Cerebellar nuclear complex (tissue), 1 donor: ENCODE data around the gene ACTR3.
"Not testable (repeated sequence)": the region's sequence is repeated elsewhere in the genome, so short reads cannot be mapped to it uniquely, and the experiment has no call there.

Experiments
- DNase-seq, 2 experiments: peaks; one replicate each; lab custom pipeline; 2025; lab: John Stamatoyannopoulos, UW

Gene ACTR3

DNA sequence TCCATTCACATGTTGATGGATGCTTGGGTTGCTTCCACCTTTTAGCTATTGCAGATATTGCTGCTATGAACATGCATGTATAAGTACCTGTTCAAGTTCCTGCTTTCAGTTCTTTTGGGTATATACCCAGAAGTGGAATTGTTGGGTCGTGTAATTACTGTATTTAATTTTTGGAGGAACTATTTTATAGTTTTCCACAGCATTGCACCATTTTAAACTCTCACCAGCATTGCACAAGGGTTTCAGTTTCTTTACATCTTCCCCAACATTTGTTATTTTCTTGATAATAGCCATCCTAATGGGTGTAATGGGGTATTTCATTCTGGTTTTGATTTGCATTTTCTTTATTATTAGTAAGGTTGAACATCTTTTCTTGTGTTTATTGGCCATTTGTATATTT, 16.0 kb downstream of the ACTR3 start:
- DNase-seq: no peak

DNA sequence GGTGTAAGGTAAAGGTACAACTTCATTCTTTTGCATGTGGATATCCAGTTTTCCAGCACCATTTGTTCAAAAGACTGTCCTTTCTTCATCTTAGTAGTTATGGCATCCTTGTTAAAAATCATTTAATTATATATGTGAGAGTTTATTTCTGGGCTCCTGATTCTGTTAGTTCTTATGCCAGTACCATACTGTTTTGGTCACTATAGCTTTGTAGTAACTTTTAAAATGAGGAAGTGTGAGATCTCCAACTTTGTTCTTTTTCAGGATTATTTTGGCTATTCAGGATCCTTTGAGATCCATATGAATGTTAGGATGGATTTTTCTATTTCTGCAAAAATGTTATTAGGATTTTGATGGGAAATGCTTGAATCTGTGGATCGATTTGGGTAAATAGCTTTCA, 16.8 kb downstream of the ACTR3 start:
- no peak for DNase-seq

DNA sequence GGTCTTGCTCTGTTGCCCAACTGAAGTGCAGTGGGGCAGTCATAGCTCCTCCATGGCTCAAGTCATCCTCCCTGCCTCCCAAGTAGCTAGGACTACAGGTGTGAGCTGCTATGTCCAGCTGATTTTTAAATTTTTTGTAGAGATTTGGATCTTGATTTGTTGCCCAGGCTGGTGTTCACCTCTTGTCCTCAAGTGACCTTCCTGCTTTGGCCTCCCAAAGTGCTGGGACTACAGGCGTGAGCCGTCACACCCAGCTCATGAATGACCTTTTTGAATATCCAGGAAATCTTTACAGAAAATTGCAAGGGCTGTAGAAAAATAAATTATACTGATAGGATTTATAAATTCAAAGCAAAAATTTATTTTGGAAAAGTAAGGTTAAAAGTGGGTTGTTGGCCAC, 17.4 kb downstream of the ACTR3 start:
- no peak for DNase-seq

DNA sequence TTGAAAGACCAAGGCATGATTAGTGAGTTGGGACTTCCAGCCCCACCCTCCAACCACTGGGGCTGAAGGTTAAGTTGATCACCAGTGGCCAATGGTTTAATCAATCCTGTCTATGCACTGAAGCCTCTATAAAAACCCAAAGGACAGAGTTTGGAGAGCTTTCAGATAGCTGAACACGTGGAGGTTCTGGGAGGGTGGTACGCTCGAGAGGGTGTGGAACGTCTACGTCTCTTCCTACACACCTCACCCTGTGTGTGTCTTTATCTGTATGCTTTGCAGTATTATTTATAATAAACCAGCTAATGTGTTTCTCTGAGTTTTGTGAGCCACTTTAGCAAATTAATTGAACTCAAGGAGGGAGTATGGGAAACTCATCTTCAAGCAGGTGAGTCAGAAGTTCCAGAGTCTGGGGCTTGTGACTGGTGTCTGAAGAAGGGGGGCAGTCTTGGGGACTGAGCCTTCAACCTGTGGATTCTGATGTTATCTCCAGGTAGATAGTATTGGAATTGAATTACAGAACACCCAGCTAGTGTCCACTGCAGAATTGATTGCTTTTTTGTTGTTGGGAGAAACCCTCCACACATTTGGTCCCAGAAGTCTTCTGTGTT, 20.3 kb downstream of the ACTR3 start:
- no peak for DNase-seq

DNA sequence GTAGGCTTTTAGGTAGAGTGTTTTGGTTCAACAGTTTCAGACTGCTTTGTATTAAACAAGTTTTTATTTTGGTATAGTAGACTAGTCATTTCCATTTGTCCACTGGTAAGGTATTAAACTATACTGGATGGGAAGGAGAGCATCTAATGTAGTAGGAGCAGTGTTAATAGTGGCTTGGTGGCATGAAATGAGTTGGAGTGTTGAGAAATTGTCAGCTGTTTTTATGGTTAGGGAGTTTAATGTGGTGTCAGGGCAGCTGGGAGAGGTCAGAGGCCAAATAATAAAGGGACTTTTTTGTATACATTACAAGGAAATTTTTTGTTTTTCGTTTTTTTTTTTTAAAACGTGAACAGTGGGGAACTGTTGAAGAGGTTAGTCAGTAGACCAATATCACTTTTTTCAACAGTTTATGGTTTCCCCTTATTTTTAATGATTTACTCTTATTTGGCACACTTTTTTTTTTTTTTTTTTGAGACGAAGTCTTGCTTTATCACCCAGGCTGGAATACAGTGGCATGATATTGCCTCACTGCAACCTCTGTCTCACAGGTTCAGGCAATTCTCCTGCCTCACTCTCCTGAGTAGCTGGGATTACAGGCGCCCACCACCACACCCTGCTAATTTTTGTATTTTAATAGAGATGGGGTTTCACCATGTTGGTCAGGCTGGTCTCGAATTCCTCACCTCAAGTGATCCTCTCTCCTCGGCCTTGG, 21.2 kb downstream of the ACTR3 start:
- no peak for DNase-seq

DNA sequence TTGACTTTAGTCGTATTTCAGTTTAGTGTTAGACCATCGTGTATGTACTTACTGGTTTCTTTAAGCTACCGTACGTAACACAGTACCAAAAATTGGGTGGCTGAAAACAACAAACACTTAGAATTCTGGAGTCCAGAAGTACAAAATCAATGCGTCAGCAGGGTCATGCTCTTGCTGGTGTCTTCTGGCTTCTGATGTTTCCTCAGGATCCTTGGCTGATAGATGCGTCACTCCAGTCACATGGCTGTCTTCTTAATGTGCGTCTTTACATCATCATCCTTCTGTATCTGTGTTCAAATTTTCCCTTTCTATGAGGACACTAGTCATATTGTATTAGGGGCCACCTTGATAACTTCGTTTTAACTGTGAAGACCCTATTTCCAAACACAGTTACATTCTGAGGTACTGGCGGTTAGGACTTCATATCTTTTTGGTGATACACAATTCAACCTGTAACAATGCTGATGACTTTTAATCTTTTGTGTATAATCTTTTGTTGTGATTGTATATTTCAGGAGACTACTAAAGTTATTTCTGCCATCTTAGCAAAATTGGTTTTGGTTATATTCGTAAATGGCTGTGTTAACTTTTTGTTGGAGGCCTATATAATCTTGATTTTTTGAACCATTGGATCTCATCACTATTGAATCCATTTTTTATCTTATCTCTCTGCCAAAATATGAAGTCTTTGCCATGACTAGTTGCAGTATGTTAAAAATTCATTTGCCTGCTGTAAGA, 25.4 kb downstream of the ACTR3 start:
- DNase-seq: no peak

DNA sequence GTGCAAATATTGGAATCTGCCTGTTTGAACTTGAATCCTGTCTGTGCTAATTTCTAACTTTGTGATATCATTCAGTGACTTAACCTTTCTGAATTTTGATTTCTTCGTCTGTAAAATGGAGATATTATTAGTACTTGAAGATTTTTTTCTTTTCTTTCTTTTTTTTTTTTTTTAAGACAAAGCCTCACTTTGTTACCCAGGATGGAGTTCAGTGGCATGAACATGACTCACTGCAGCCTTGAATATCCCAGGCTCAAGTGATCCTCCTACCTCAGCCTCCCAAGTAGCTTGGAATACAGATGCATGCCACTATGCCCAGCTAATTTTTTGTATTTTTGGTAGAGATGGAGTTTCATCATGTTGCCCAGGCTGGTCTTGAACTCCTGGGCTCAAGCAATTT, 28.3 kb downstream of the ACTR3 start:
- DNase-seq: no peak

DNA sequence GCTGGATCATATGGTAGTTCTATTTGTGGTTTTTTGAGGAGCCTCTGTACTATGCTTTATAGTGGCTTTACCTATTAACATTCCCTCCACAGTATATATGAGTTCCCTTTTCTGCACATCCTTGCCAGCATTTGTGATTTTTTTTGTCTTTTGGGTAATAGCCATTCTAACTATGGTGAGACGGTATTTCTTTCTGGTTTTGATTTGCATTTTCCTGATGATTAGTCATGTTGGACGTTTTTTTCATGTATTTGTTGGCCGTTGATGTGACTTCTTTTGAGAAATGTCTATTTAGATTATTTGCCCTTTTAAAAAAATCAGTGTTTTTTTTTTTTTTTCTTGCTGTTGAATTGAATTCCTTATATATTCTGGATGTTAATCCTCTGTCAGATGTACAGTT, 31.1 kb downstream of the ACTR3 start:
- no peak for DNase-seq

DNA sequence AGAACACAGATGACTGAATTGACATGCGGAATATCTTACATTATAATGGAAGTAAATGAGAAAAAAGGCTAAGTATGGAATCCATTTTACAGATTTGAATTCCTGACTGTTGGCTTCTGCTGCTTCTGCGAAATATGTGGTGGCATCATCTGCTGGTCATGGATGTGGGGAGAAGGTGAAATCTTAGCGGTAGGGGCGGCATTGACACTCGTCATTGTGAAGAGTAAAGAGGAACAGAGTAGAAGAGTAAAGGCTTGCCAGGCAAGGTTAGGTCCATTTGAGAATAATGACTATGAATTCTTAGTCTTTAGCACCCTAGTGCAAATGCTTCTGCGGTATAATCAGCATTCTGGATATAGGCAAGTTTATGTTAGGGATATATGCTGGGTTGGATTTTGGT, 32.4 kb downstream of the ACTR3 start:
- DNase-seq: no peak

DNA sequence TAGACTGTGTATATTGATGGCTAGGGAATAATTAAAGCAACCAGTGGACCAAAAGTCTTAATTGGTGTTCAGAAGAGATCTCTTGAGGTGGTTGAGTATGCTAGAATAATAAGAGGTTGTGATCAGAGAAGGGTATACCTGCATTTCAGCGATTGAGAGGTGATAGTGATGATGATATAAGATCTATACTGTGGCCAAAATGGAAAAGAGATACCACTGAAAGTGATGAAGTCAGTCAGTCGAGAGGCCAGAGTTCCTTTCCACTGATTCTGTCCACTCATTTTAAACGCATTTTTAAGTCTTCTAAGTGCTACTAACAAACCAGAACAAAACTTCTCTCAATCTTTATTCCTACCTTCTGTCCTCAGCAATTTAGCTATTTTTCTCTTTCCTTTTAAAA, 32.9 kb downstream of the ACTR3 start:
- DNase-seq: no peak

DNA sequence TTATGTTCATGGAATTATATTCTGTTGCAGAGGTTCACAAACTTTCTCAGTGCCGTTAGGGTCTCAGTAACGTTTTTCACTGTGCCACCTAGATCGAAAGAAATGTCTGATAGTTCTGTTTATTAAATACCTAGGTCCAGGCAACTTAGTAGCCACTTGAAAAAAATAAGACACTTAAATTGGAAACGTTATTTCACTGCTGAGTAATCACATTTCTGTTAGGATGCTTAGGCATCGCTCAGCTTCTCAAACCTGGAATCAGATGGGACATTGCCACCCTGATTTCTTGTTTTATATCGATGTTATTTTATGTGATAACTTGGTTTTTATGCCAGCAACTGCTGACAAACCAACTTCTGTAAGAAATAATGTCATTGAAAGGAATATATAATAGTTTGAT, 36.0 kb downstream of the ACTR3 start:
- no peak for DNase-seq

DNA sequence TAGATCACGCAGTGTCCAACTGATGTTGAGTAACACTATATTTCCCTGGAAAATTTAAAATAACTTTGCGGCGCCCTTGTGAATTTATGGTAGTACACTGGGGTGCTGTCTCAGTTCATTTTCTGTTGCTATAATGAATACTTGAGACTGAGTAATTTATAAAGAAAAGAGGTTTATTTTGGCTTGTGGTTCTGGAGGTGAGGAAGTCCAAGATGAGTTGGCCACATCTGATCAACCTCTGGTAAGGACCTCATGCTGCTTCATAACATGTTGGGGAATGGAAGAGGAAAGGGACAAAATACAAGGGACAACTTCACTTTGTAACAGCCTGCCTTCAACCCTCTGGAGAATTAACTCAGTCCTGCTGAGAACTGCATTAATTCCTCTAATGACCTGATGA, 36.4 kb downstream of the ACTR3 start:
- DNase-seq: no peak

DNA sequence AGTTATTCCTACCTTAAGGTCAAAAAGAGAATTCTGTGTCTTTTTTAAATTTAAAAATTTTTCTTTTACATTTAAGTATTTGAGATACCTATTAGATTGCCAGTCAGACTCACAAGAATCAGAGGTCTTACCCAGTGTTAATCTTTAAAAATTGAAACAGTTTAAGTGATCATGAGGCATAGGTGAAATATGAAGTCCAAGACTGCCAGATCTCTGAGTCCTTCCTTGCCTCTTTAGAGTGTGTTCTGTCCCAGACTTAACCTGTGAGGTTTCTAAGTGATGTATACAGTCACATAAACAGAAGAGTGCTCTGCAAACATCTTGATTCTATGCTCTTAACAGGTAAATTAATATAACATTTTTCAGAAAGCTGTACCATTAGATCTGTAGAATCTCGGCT, 40.6 kb downstream of the ACTR3 start:
- DNase-seq: no peak

DNA sequence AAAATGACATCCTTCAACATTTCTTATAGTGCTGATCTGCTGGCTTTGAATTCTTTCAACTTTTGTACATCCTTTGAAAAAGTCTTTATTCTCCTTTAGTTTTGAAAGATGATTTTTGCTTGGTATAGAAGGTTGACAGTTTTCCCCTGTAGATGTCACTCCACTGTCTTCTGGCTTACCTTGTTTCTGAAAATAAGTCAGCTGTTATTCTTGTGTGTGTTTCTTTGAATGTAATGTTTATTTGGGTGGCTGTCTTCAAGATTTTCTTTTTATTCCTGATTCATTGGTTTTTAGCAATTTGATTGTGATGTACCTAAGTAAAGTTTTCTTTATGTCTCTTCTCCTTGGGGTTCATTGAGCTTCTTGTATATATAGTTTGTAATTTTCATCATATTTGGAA, 47.6 kb downstream of the ACTR3 start:
- DNase-seq: no peak

DNA sequence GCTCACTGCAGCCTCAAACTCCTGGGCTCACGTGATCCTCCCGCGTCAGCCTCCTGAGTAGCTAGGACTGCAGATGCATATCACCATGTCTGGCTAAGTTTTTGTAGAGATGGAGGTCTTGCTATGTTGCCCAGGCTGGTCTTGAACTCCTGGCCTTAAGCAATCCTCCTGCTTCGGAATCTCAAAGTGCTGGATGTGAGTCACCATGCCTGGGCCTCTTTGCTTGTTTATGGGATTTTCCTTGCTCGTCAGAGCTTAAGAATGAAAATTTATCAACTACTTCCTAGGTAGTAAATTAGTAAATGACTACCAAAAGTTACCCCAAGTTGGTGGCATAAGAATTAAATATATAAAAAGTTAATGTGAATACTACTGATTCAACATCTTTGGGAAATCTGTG, 51.0 kb downstream of the ACTR3 start:
- DNase-seq: no peak

DNA sequence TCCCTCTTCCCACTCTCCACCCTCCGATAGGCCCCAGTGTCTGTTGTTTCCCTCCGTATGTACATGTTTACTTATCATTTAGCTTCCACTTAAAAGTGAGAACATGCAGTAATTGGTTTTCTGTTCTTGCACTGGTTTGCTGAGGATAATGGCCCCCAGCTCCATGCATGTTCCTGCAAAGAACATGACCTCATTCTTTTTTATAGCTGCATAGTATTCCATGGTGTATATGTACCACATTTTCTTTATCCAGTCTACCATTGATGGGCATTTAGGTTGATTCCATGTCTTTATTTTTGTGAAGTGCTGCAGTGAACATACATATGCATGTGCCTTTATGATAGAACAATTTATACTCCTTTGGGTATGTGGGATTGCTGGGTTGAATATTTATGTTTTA, 55.9 kb downstream of the ACTR3 start:
- not testable (repeated sequence) for DNase-seq

DNA sequence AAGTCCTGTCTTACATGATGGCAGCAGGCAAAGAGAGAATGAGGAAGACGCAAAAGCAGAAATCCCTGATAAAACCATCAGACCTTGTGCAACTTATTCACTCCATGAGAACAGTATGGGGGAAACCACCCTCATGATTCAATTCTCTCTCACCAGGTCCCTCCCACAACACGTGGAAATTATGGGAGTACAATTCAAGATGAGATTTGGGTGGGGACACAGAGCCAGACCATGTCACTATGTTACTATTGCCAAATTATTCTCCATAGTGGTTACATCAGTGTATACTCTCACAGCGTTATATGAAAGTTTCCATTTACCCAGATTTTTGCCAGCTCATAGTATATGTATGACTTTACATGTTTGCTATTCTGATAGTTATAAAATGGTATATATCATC, 61.0 kb downstream of the ACTR3 start:
- not testable (repeated sequence) for DNase-seq

DNA sequence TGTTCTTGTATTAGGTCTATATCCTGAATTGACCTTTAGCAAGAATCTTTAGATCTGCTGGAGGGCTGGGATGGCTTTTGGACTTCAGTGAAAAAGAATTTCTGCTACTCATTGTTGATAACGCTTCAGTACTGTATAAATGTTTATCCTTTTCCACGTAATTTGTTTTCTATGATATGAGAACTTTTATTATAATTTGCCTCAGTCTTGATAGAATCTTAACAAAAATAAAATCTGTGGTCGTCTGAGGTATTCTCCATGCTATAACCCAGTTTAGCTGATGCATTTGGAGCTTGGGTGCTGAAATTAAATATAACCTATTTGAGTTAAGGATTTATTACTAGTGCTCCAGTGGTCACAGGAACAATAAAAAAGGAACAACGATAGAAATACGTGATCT, 71.1 kb downstream of the ACTR3 start:
- DNase-seq: no peak

DNA sequence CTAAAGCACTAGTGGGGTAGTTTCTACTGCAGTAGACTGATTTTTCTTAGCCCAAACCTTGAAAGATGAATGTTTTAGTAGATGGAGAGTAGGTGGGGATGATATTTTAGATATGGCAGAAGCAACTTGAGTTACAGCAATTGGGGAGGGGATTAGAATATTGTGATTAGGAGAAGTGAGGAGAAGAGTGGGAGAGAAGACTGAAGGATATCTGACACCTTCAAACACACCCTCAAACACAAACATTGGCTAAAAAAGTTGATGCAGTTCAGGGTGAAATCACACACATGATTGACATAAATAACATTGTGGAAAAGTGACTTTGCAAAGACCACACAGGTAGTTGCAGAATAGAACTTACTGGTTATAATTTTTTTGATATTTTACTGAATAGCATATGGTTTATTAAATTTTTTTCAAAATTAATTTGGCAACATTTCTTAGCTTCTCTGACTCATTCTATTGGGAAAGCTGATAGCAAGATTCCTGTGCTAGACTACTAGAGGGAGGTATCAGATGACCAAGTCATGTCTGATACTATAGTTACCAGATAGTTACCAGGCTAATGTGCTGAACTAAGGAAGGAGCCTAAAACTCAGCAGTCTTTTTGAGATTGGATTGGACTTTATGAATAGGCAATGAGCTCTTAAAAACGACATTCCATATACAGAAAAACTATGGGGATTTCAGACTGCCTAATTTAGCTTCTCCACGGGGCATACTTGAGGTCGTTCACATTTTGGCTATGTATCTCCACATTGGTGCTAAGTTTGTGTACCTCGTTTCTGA, 73.0 kb downstream of the ACTR3 start:
- DNase-seq: no peak

DNA sequence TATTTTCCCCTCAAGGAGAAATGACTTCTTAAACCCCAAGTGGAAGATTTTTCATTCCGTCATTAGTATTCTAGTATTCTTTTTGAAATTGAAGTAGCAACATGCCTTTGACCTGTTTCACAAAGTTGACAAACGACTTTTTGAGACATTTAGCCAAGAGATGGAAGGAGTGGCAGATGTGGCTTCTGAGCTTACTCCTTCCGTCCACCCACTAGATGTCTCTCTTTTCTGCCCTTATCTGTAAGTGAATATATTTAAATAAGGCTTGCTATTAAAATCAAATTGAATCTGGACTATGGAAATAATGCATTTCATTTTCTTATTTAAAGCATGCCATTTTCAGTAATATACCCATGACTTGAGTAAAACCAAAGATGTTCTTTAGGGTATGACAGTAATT, 74.1 kb downstream of the ACTR3 start:
- DNase-seq: no peak

DNA sequence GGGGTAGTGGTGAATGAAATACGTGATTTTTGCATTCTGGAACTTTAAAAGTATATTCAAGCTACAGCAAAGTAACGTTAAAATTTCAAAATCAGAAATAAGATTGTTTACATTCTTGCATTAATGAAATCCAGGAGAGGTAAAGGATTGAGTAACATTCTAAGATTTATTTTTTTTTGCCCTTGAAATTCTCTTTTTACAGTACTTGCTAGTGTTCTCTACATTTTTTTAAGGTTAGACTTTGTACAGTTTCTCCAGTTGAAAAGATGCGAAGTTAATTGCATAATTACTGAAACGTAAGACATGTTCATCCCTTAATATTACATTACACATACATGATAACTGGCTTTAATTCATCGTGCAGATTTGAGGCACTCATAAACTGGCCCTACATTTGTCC, 74.5 kb downstream of the ACTR3 start:
- no peak for DNase-seq

DNA sequence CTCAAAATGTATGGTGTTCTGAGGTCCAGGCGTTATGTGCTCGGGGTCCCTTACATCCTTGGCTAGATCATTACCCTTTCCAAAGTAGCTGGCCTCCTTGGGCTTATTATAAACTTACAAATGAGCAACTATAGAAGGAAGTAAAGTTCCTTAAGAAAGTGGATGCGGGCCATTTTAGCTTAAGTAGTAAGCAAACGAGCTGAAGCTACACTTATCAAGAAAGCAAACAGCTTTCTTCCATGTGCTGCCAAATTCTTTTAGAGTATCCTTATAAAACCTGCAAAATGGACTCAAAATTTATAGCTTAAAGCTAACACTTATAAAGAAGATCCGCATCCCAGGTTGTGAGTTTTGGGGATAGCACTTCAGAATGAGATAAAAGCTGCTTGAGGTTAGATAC, 75.3 kb downstream of the ACTR3 start:
- DNase-seq: no peak

DNA sequence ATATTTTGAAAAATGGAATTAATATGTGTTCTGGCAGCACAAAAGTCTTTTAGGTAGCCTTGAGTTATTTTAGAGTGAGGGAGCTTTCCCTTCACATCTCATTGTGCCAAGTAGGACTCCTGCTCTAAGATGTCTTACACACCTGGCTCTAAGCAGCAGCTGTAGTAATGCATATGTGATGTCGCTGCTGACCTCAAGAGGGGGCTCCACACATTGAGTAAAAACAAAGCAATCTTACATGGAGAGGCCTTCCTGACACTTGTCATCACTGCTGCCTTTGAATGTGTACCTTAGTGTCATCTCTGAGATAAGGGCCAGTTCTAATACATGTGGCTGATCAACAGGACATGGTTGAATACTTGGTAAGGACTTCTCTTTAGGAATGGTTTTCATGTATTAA, 75.8 kb downstream of the ACTR3 start:
- DNase-seq: no peak
